ENCODE results near the gene TMEM214. TPM values are rescaled to one million over a fixed set of nuclear protein-coding genes. Genes with fewer than 3 reads are reported as not detected.
A peak's percentile ranks its signal among the peaks of the same experiment; 100 is the strongest.

The TMEM214 gene
- total and polyA plus RNA-seq, 2 experiments from 2014 or later = 50.4 to 75.9 TPM

- peaks cover 5% of the 10 kb centered on the region for H4K20me1 ChIP-seq (ENCODE audit: insufficient read depth, poor library complexity, severe bottlenecking)
- DNase-seq (ENCODE audit: low spot score) = no peak
- peak overlapping the region; percentile 92 for H3K4me2 ChIP-seq
- H3K27ac ChIP-seq = peak overlapping the region; percentile 58
- no peaks in the 10 kb centered on the region for H3K27me3 ChIP-seq
- peaks cover 12% of the 10 kb centered on the region for H3K4me1 ChIP-seq (ENCODE audit: insufficient read depth)
- H3K9me2 ChIP-seq (replicated peaks; ENCODE audit: insufficient read depth) = no peaks in the 10 kb centered on the region
- 16% methylated on average over 11 of the region's 11 CpGs for WGBS (ENCODE audit: low lambda C conversion rate, missing lambda C conversion rate)
- TF ChIP-seq EZH2 (IDR thresholded peaks at IDR 0.05; ENCODE audit: borderline replicate concordance) = no peak
- no peak for TF ChIP-seq EZH2phosphoT487 (IDR thresholded peaks at IDR 0.05; ENCODE audit: low read depth, severe bottlenecking, unreplicated experiment)
- no peak for TF ChIP-seq CTCF (IDR thresholded peaks at IDR 0.05; ENCODE audit: poor library complexity)
- no peaks in the 10 kb centered on the region for H3K9me3 ChIP-seq (ENCODE audit: low read depth)
- H3K4me3 ChIP-seq = peak overlapping the region; percentile 70
- peaks cover 49% of the 10 kb centered on the region for H3K79me2 ChIP-seq
- H2AFZ ChIP-seq = peak overlapping the region; percentile 99
- H3K36me3 ChIP-seq (replicated peaks; ENCODE audit: insufficient read depth, low read depth) = no peaks in the 10 kb centered on the region
Observed at GRCh38 chr2:27033253-27033852, 588 bp downstream of the TMEM214 start.

- peaks cover 5% of the 10 kb centered on the region for H4K20me1 ChIP-seq (ENCODE audit: insufficient read depth, poor library complexity, severe bottlenecking)
- H3K36me3 ChIP-seq (replicated peaks; ENCODE audit: insufficient read depth, low read depth) = no peaks in the 10 kb centered on the region
- no peak overlapping the region for H3K4me3 ChIP-seq
- H3K9me3 ChIP-seq (ENCODE audit: low read depth) = no peaks in the 10 kb centered on the region
- H3K9me2 ChIP-seq (replicated peaks; ENCODE audit: insufficient read depth) = no peaks in the 10 kb centered on the region
- H3K79me2 ChIP-seq = peaks cover 25% of the 10 kb centered on the region
- H3K27ac ChIP-seq = no peak overlapping the region
- DNase-seq (ENCODE audit: low spot score) = no peak
- TF ChIP-seq CTCF (IDR thresholded peaks at IDR 0.05; ENCODE audit: poor library complexity) = no peak
- no peak for TF ChIP-seq EZH2 (IDR thresholded peaks at IDR 0.05; ENCODE audit: borderline replicate concordance)
- no peak for TF ChIP-seq EZH2phosphoT487 (IDR thresholded peaks at IDR 0.05; ENCODE audit: low read depth, severe bottlenecking, unreplicated experiment)
- H3K4me2 ChIP-seq = no peak overlapping the region
- no peak overlapping the region for H2AFZ ChIP-seq
- peaks cover 12% of the 10 kb centered on the region for H3K4me1 ChIP-seq (ENCODE audit: insufficient read depth)
- 97% methylated on average over 6 of the region's 6 CpGs for WGBS (ENCODE audit: low lambda C conversion rate, missing lambda C conversion rate)
- H3K27me3 ChIP-seq = no peaks in the 10 kb centered on the region
Observed at GRCh38 chr2:27038012-27038411, 5.2 kb downstream of the TMEM214 start.

GRCh38 chr2:27038631-27039339 is 6.0 kb downstream of the TMEM214 start:
- no peak for DNase-seq (ENCODE audit: low spot score)
- WGBS (ENCODE audit: low lambda C conversion rate, missing lambda C conversion rate) = 95% methylated on average over 17 of the region's 17 CpGs
- no peak for TF ChIP-seq CTCF (IDR thresholded peaks at IDR 0.05; ENCODE audit: poor library complexity)
- Histone ChIP-seq H3K9me3 (ENCODE audit: low read depth) (no peaks in the 10 kb centered on the region), H3K4me2 (no peak overlapping the region), H4K20me1 (ENCODE audit: insufficient read depth, poor library complexity, severe bottlenecking) (peaks cover 5% of the 10 kb centered on the region), H3K36me3 (replicated peaks; ENCODE audit: insufficient read depth, low read depth) (no peaks in the 10 kb centered on the region), H2AFZ (no peak overlapping the region), H3K27me3 (no peaks in the 10 kb centered on the region), H3K9me2 (replicated peaks; ENCODE audit: insufficient read depth) (no peaks in the 10 kb centered on the region), H3K4me1 (ENCODE audit: insufficient read depth) (peaks cover 8% of the 10 kb centered on the region), H3K4me3 (no peak overlapping the region), H3K27ac (no peak overlapping the region), H3K79me2 (peaks cover 18% of the 10 kb centered on the region)
